Measurements from ENCODE around the gene PKIG. TPM values are rescaled to one million over a fixed set of nuclear protein-coding genes. Genes with fewer than 3 reads are reported as not detected.

The PKIG gene
- total and polyA plus RNA-seq, 10 of the 15 experiments (the other 5 are each of a cell fraction or from before 2014, with no cell fraction given), result 5.7 to 82.3 (median 39.7) TPM

GRCh38 chr20:44547419-44547818 is 35.0 kb upstream of the PKIG start:
- intact Hi-C loops (cut with micrococcal nuclease; ENCODE audit: unreplicated experiment) (no loop called here), in situ Hi-C loops (cut with MboI) (no loop called here)
- H4K20me1 ChIP-seq (ENCODE audit: control insufficient read depth, insufficient read depth), result no peaks in the 10 kb centered on the region
- no peaks in the 10 kb centered on the region for H3K4me1 ChIP-seq (ENCODE audit: control insufficient read depth, insufficient read depth, low read length)
- H3K27me3 ChIP-seq (replicated peaks in 1 of 2; ENCODE audit: control insufficient read depth in 2 of 2, insufficient read depth in 2 of 2, low read length in 1 of 2), result no peaks in the 10 kb centered on the region
- DNase-seq (ENCODE audit: low read depth, low spot score), result no peak
- CTCF ChIA-PET, result interaction anchor here (0.6 to 1.4 kb wide), 3 partner anchors 19 to 443 kb away, joined by 3 to 4 read pairs (median 3); no protein-coding TSS in a partner anchor
- ATAC-seq, result no peak
- H3K4me3 ChIP-seq, result no peak overlapping the region
- no peaks in the 10 kb centered on the region for H3K36me3 ChIP-seq (ENCODE audit: control insufficient read depth in 2 of 2, insufficient read depth in 2 of 2, low read length in 1 of 2)
- no peak overlapping the region for H2AFZ ChIP-seq (ENCODE audit: control insufficient read depth, low read depth, low read length)
- POLR2A ChIA-PET, result interaction anchor here (1.2 kb wide), 1 partner anchor 44 kb away, joined by 3 read pairs; no protein-coding TSS in a partner anchor
- no peak overlapping the region for H3K27ac ChIP-seq (ENCODE audit: control insufficient read depth, insufficient read depth)
- BruUV-seq (replicated peaks), result no TSS peak
- no peak overlapping the region for H3K4me2 ChIP-seq (ENCODE audit: control insufficient read depth, insufficient read depth)
- RAD21 ChIA-PET (ENCODE audit: unreplicated experiment), result no interaction called here
- FAIRE-seq, result no peak
- no peaks in the 10 kb centered on the region for H3K79me2 ChIP-seq (ENCODE audit: control insufficient read depth, insufficient read depth, low read length)
- SMC1A ChIA-PET (ENCODE audit: uncharacterized antibody, unreplicated experiment), result interaction anchor here (0.6 to 1.0 kb wide), 2 partner anchors 8 to 45 kb away, joined by 3 to 4 read pairs; no protein-coding TSS in a partner anchor
- whole genome bisulfite sequencing (ENCODE audit: insufficient coverage, insufficient replicate concordance, low lambda C conversion rate, missing lambda C conversion rate), result 81% methylated on average over 8 of the region's 8 CpGs
- TF ChIP-seq SUPT20H (IDR thresholded peaks at IDR 0.05; ENCODE audit: borderline replicate concordance, control insufficient read depth, low read depth, low read length) (no peak), E4F1 (IDR thresholded peaks at IDR 0.05; ENCODE audit: borderline replicate concordance, partially characterized antibody) (no peak), NFYB (IDR thresholded peaks at IDR 0.05; ENCODE audit: insufficient read depth, low read depth, low read length) (no peak), TCF12 (IDR thresholded peaks at IDR 0.05; ENCODE audit: low read depth, low read length) (no peak), NKRF (conservative IDR thresholded peaks at IDR 0.05) (no peak), NR2F1 (conservative IDR thresholded peaks at IDR 0.05) (no peak), SP1 (IDR thresholded peaks at IDR 0.05; ENCODE audit: low read depth, low read length) (no peak), FOXK2 (IDR thresholded peaks at IDR 0.05) (no peak), LARP7 (IDR thresholded peaks at IDR 0.05) (no peak), SIX5 (IDR thresholded peaks at IDR 0.05; ENCODE audit: low read depth, low read length, severe bottlenecking) (no peak), IKZF2 (IDR thresholded peaks at IDR 0.05) (no peak), JUND (IDR thresholded peaks at IDR 0.05; ENCODE audit: low read depth, low read length) (no peak), ZBED1 (IDR thresholded peaks at IDR 0.05; ENCODE audit: borderline replicate concordance) (no peak), CHD4 (IDR thresholded peaks at IDR 0.05) (no peak)
- TF ChIP-seq, protein P1, sequence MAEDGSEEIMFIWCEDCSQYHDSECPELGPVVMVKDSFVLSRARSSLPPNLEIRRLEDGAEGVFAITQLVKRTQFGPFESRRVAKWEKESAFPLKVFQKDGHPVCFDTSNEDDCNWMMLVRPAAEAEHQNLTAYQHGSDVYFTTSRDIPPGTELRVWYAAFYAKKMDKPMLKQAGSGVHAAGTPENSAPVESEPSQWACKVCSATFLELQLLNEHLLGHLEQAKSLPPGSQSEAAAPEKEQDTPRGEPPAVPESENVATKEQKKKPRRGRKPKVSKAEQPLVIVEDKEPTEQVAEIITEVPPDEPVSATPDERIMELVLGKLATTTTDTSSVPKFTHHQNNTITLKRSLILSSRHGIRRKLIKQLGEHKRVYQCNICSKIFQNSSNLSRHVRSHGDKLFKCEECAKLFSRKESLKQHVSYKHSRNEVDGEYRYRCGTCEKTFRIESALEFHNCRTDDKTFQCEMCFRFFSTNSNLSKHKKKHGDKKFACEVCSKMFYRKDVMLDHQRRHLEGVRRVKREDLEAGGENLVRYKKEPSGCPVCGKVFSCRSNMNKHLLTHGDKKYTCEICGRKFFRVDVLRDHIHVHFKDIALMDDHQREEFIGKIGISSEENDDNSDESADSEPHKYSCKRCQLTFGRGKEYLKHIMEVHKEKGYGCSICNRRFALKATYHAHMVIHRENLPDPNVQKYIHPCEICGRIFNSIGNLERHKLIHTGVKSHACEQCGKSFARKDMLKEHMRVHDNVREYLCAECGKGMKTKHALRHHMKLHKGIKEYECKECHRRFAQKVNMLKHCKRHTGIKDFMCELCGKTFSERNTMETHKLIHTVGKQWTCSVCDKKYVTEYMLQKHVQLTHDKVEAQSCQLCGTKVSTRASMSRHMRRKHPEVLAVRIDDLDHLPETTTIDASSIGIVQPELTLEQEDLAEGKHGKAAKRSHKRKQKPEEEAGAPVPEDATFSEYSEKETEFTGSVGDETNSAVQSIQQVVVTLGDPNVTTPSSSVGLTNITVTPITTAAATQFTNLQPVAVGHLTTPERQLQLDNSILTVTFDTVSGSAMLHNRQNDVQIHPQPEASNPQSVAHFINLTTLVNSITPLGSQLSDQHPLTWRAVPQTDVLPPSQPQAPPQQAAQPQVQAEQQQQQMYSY (CRISPR knock-in tag; IDR thresholded peaks at IDR 0.05), result no peak
- no peaks in the 10 kb centered on the region for H3K9me3 ChIP-seq (replicated peaks; ENCODE audit: control insufficient read depth, insufficient read depth, low read length)
- no peak overlapping the region for H3K9ac ChIP-seq (ENCODE audit: control insufficient read depth, insufficient read depth, low read length)
